Skin of body (tissue), 2 donors: ENCODE measurements around the gene STX11. TPM values are rescaled to one million over a fixed set of nuclear protein-coding genes. Genes with fewer than 3 reads are reported as not detected.
"Not testable (repeated sequence)": the region's sequence is repeated elsewhere in the genome, so short reads cannot be mapped to it uniquely, and the experiment has no call there.

ENCODE experiments used
- DNase-seq: peaks from one replicate; lab custom pipeline; 2025; lab: John Stamatoyannopoulos, UW
- total RNA-seq: library from RNA; depleted of rRNA; stranded (reverse); fragments of >200 nt; gene quantifications from one replicate; pipeline ENCODE4 v1.2.3, GENCODE V29; 2014

Gene STX11
- total RNA-seq = 5.9 TPM

- peak; percentile 55 for DNase-seq
Measured at GRCh38 chr6:144149894-144150709, at the start of gene STX11. TSS of gene STX11 (plus strand) at chr6:144150517. CDS start at chr6:144186628, 36,111 bp downstream.

- no peak for DNase-seq
Measured at GRCh38 chr6:144103026-144103563, 47.2 kb upstream of the STX11 start.

GRCh38 chr6:144104488-144104887 is 45.8 kb upstream of the STX11 start:
- no peak for DNase-seq

- DNase-seq = peak; percentile 76
Measured at GRCh38 chr6:144104898-144105487, 45.3 kb upstream of the STX11 start.

- DNase-seq = no peak
Measured at GRCh38 chr6:144106206-144106605, 44.1 kb upstream of the STX11 start.

GRCh38 chr6:144110210-144110609 is 40.1 kb upstream of the STX11 start:
- no peak for DNase-seq

- DNase-seq = no peak
Measured at GRCh38 chr6:144113366-144113765, 37.0 kb upstream of the STX11 start.

GRCh38 chr6:144115219-144115618 is 35.1 kb upstream of the STX11 start:
- DNase-seq = no peak

- DNase-seq = no peak
Measured at GRCh38 chr6:144119376-144119775, 30.9 kb upstream of the STX11 start.

GRCh38 chr6:144122861-144123260 is 27.5 kb upstream of the STX11 start:
- DNase-seq = no peak

- no peak for DNase-seq
Measured at GRCh38 chr6:144123421-144123820, 26.9 kb upstream of the STX11 start.

- DNase-seq = no peak
Measured at GRCh38 chr6:144123836-144124235, 26.5 kb upstream of the STX11 start.

GRCh38 chr6:144127097-144127496 is 23.2 kb upstream of the STX11 start:
- no peak for DNase-seq

GRCh38 chr6:144129469-144129868 is 20.8 kb upstream of the STX11 start:
- DNase-seq = no peak

GRCh38 chr6:144131248-144131709 is 19.0 kb upstream of the STX11 start:
- no peak for DNase-seq

GRCh38 chr6:144132167-144132690 is 18.1 kb upstream of the STX11 start:
- DNase-seq = not testable (repeated sequence)

GRCh38 chr6:144133225-144133821 is 17.0 kb upstream of the STX11 start:
- DNase-seq = no peak

GRCh38 chr6:144134176-144134575 is 16.1 kb upstream of the STX11 start:
- no peak for DNase-seq

GRCh38 chr6:144134737-144135136 is 15.6 kb upstream of the STX11 start:
- DNase-seq = no peak

- DNase-seq = no peak
Measured at GRCh38 chr6:144138542-144138941, 11.8 kb upstream of the STX11 start.

GRCh38 chr6:144139817-144140216 is 10.5 kb upstream of the STX11 start:
- no peak for DNase-seq

GRCh38 chr6:144140867-144141266 is 9.4 kb upstream of the STX11 start:
- no peak for DNase-seq
